ENCODE results near the gene GALNT17. TPM values are rescaled to one million over a fixed set of nuclear protein-coding genes. Genes with fewer than 3 reads are reported as not detected.

The GALNT17 gene
- total RNA-seq, 2 experiments from 2014 or later, result not detected

GRCh38 chr7:71106226-71106625 is 25.7 kb upstream of the GALNT17 start:
- no peaks in the 10 kb centered on the region for H3K4me1 Mint-ChIP-seq (ENCODE audit: low read depth)
- ChIA-PET CTCF (no interaction called here), POLR2A (no interaction called here)
- no peak overlapping the region for H3K27ac ChIP-seq (ENCODE audit: low read depth in 1 of 2, low read length in 2 of 2)
- DNase-seq (no peak), ATAC-seq (ENCODE audit: poor library complexity) (no peak)
- no peak for TF ChIP-seq CTCF (IDR thresholded peaks at IDR 0.05)
- H3K27ac Mint-ChIP-seq, result no peak overlapping the region
- intact Hi-C loops (cut with DNase I, micrococcal nuclease), result no loop called here
- H3K4me3 ChIP-seq (ENCODE audit: low read length), result no peak overlapping the region
- H3K27me3 Mint-ChIP-seq, result no peaks in the 10 kb centered on the region
- H3K9me3 Mint-ChIP-seq, result peaks cover 17% of the 10 kb centered on the region
- no peaks in the 10 kb centered on the region for H3K4me1 ChIP-seq (ENCODE audit: insufficient read depth, low read length)
- no peaks in the 10 kb centered on the region for H3K36me3 ChIP-seq (ENCODE audit: insufficient read depth, low read length)
- no peak overlapping the region for H3K4me3 Mint-ChIP-seq
- no peaks in the 10 kb centered on the region for H3K36me3 Mint-ChIP-seq (ENCODE audit: low read depth)
- no peaks in the 10 kb centered on the region for H3K27me3 ChIP-seq (ENCODE audit: control insufficient read depth in 1 of 2, insufficient read depth in 2 of 2, low read length in 2 of 2)
- H3K9me3 ChIP-seq (ENCODE audit: control insufficient read depth in 1 of 2, insufficient read depth in 1 of 2, low read length in 2 of 2), result peaks cover 0 to 10% of the 10 kb centered on the region in 2 experiments

GRCh38 chr7:71112436-71112835 is 19.5 kb upstream of the GALNT17 start:
- DNase-seq, result no peak
- H3K4me1 ChIP-seq (ENCODE audit: insufficient read depth, low read length), result no peaks in the 10 kb centered on the region
- no peaks in the 10 kb centered on the region for H3K27me3 ChIP-seq (ENCODE audit: control insufficient read depth in 1 of 2, insufficient read depth in 2 of 2, low read length in 2 of 2)
- no peak overlapping the region for H3K27ac Mint-ChIP-seq
- no peaks in the 10 kb centered on the region for H3K36me3 Mint-ChIP-seq (ENCODE audit: low read depth)
- no peak overlapping the region for H3K4me3 Mint-ChIP-seq
- H3K4me1 Mint-ChIP-seq (ENCODE audit: low read depth), result no peaks in the 10 kb centered on the region
- TF ChIP-seq CTCF (IDR thresholded peaks at IDR 0.05), result no peak
- H3K27me3 Mint-ChIP-seq, result no peaks in the 10 kb centered on the region
- CTCF ChIA-PET, result no interaction called here
- no peak overlapping the region for H3K27ac ChIP-seq (ENCODE audit: low read depth in 1 of 2, low read length in 2 of 2)
- H3K9me3 Mint-ChIP-seq, result peaks cover 17% of the 10 kb centered on the region
- no peaks in the 10 kb centered on the region for H3K36me3 ChIP-seq (ENCODE audit: insufficient read depth, low read length)
- intact Hi-C loops (cut with DNase I, micrococcal nuclease), result no loop called here
- ATAC-seq (ENCODE audit: poor library complexity), result no peak
- H3K4me3 ChIP-seq (ENCODE audit: low read length), result no peak overlapping the region
- POLR2A ChIA-PET, result no interaction called here
- peaks cover 0 to 9% of the 10 kb centered on the region in 2 experiments for H3K9me3 ChIP-seq (ENCODE audit: control insufficient read depth in 1 of 2, insufficient read depth in 1 of 2, low read length in 2 of 2)

DNA sequence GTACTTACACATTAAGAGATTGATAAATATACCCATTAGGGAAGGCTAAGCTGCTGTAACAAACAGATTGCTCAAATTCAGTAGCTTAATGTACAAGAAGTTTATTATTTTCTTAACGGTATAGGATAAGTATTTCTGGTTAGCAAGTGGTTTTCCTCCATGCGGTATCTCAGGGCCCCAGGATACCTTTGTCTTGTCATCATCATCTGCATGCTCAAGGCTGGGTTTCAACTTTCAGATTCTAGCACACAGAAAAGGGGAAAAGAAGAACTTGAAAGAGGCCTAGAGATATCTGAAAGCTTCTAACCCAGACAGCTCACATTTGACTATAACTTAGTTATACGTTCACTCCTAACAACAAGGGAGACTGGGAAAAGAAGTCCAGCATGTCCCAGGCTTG is 11.8 kb upstream of the GALNT17 start:
- Histone ChIP-seq H3K4me3 (ENCODE audit: low read length) (no peak overlapping the region), H3K9me3 (ENCODE audit: control insufficient read depth in 1 of 2, insufficient read depth in 1 of 2, low read length in 2 of 2) (peaks cover 0 to 4% of the 10 kb centered on the region in 2 experiments), H3K27me3 (ENCODE audit: control insufficient read depth in 1 of 2, insufficient read depth in 2 of 2, low read length in 2 of 2) (no peaks in the 10 kb centered on the region), H3K4me1 (ENCODE audit: insufficient read depth, low read length) (no peaks in the 10 kb centered on the region), H3K36me3 (ENCODE audit: insufficient read depth, low read length) (no peaks in the 10 kb centered on the region), H3K27ac (ENCODE audit: low read depth in 1 of 2, low read length in 2 of 2) (no peak overlapping the region)
- H3K27me3 Mint-ChIP-seq, result no peaks in the 10 kb centered on the region
- H3K9me3 Mint-ChIP-seq, result peaks cover 6% of the 10 kb centered on the region
- ChIA-PET CTCF (no interaction called here), POLR2A (no interaction called here)
- H3K27ac Mint-ChIP-seq, result no peak overlapping the region
- TF ChIP-seq CTCF (IDR thresholded peaks at IDR 0.05), result no peak
- no peak overlapping the region for H3K4me3 Mint-ChIP-seq
- no peak for DNase-seq
- intact Hi-C loops (cut with DNase I, micrococcal nuclease), result no loop called here
- no peak for ATAC-seq (ENCODE audit: poor library complexity)
- no peaks in the 10 kb centered on the region for H3K4me1 Mint-ChIP-seq (ENCODE audit: low read depth)
- no peaks in the 10 kb centered on the region for H3K36me3 Mint-ChIP-seq (ENCODE audit: low read depth)
